ENCODE results near the gene PAN3. TPM values are rescaled to one million over a fixed set of nuclear protein-coding genes. Genes with fewer than 3 reads are reported as not detected.

The PAN3 gene
- total RNA-seq, 1 donor from 2014 or later: 55.9 TPM

GRCh38 chr13:28220166-28220565, 81.8 kb downstream of the PAN3 start:
- Mint-ChIP-seq H3K27me3 (no peaks in the 10 kb centered on the region), H3K4me1 (ENCODE audit: low read depth) (no peaks in the 10 kb centered on the region), H3K36me3 (ENCODE audit: insufficient read depth) (peaks cover 2% of the 10 kb centered on the region), H3K4me3 (ENCODE audit: low read depth) (no peak overlapping the region), H3K27ac (no peak overlapping the region), H3K9me3 (ENCODE audit: low read depth) (no peaks in the 10 kb centered on the region)
- DNase-seq (ENCODE audit: low spot score, unreplicated experiment): no peak
- no peak for TF ChIP-seq CTCF (IDR thresholded peaks at IDR 0.05; ENCODE audit: unreplicated experiment)

- Mint-ChIP-seq H3K4me1 (ENCODE audit: low read depth) (peaks cover 2% of the 10 kb centered on the region), H3K27ac (peak overlapping the region; percentile 74), H3K36me3 (ENCODE audit: insufficient read depth) (peaks cover 5% of the 10 kb centered on the region)
Measured at GRCh38 chr13:28229522-28230411, 91.4 kb downstream of the PAN3 start.

GRCh38 chr13:28231642-28232041, 93.3 kb downstream of the PAN3 start:
- Mint-ChIP-seq H3K4me1 (ENCODE audit: low read depth) (peaks cover 4% of the 10 kb centered on the region), H3K9me3 (ENCODE audit: low read depth) (no peaks in the 10 kb centered on the region), H3K27ac (no peak overlapping the region), H3K4me3 (ENCODE audit: low read depth) (no peak overlapping the region), H3K36me3 (ENCODE audit: insufficient read depth) (peaks cover 5% of the 10 kb centered on the region), H3K27me3 (no peaks in the 10 kb centered on the region)
- no peak for TF ChIP-seq CTCF (IDR thresholded peaks at IDR 0.05; ENCODE audit: unreplicated experiment)
- DNase-seq (ENCODE audit: low spot score, unreplicated experiment): no peak

More at GRCh38 chr13:28229522-28230411, 91.4 kb downstream of the PAN3 start:
- no peak for TF ChIP-seq CTCF (IDR thresholded peaks at IDR 0.05; ENCODE audit: unreplicated experiment)
- Mint-ChIP-seq H3K4me3 (ENCODE audit: low read depth) (no peak overlapping the region), H3K27me3 (no peaks in the 10 kb centered on the region), H3K9me3 (ENCODE audit: low read depth) (no peaks in the 10 kb centered on the region)
- no peak for DNase-seq (ENCODE audit: low spot score, unreplicated experiment)

GRCh38 chr13:28237944-28238343, 99.6 kb downstream of the PAN3 start:
- Mint-ChIP-seq H3K4me3 (ENCODE audit: low read depth) (no peak overlapping the region), H3K27ac (no peak overlapping the region), H3K4me1 (ENCODE audit: low read depth) (peaks cover 4% of the 10 kb centered on the region), H3K36me3 (ENCODE audit: insufficient read depth) (peaks cover 16% of the 10 kb centered on the region), H3K9me3 (ENCODE audit: low read depth) (no peaks in the 10 kb centered on the region), H3K27me3 (no peaks in the 10 kb centered on the region)
- TF ChIP-seq CTCF (IDR thresholded peaks at IDR 0.05; ENCODE audit: unreplicated experiment): no peak
- no peak for DNase-seq (ENCODE audit: low spot score, unreplicated experiment)

- H3K4me1 Mint-ChIP-seq (ENCODE audit: low read depth): peaks cover 4% of the 10 kb centered on the region
- no peaks in the 10 kb centered on the region for H3K27me3 Mint-ChIP-seq
- no peak overlapping the region for H3K27ac Mint-ChIP-seq
- H3K4me3 Mint-ChIP-seq (ENCODE audit: low read depth): no peak overlapping the region
- H3K36me3 Mint-ChIP-seq (ENCODE audit: insufficient read depth): peaks cover 17% of the 10 kb centered on the region
- no peak for TF ChIP-seq CTCF (IDR thresholded peaks at IDR 0.05; ENCODE audit: unreplicated experiment)
- no peak for DNase-seq (ENCODE audit: low spot score, unreplicated experiment)
- H3K9me3 Mint-ChIP-seq (ENCODE audit: low read depth): no peaks in the 10 kb centered on the region
Measured at GRCh38 chr13:28239374-28239773, 101.0 kb downstream of the PAN3 start.

All from progenitor cell of endocrine pancreas (in vitro differentiated cells).